ENCODE results near the gene BLMH.

DNA sequence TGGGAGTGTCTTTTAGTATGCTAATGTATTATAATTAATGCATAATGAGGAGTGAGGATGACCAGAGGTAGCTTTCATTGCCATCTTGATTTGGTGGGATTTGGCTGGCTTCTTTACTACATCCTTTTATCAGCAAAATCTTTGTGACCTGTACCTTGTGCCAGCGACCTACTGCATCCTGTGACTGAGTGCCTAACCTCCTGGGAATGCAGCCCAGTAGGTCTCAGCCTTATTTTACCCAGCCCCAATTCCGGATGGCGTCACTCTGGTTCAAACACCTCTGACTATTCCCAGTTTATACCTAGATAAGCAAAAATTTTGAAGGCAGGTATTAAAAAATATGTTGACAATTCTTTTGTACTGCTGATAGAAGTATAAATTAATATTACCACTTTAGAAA lies 10.5 kb upstream of the BLMH start:
- TF ChIP-seq SUZ12 (IDR thresholded peaks at IDR 0.05; ENCODE audit: extremely low read depth, insufficient read depth, insufficient read length) (no peak), ZNF274 (IDR thresholded peaks at IDR 0.05; ENCODE audit: low read depth, low read length) (no peak)

All from NT2/D1 (cell line).